ENCODE results near the gene UBN2. TPM values are rescaled to one million over a fixed set of nuclear protein-coding genes. Genes with fewer than 3 reads are reported as not detected.

The UBN2 gene
- total and polyA plus RNA-seq, 4 donors, result 12.7 to 22.2 (median 14.6) TPM

DNA sequence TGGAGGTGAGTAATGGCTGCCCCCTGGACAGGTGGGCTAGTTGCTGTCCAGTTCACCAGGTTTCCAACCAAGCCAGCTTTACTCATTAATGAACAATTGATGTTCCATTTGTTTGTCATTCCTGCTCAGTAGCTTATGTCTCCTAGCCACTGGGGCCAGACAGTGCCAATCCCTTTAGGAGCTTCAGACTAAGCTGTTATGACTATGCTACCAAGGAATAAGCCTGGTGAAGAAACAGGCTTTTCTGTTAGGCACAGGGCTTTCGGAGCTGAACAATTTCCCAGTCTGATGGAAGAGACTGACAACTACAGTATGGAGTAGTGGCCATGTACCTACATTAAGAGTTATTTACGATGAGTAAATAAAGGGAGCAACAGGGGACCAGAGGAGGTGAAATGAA lies 108.0 kb downstream of the UBN2 start:
- Histone ChIP-seq H3K27me3 (ENCODE audit: control insufficient read depth, insufficient read depth, low read length) (no peaks in the 10 kb centered on the region), H3K9me3 (ENCODE audit: control insufficient read depth, insufficient read depth, low read length) (no peaks in the 10 kb centered on the region), H3K4me3 (ENCODE audit: low read depth, low read length) (no peak overlapping the region), H3K36me3 (ENCODE audit: control insufficient read depth, insufficient read depth, low read length) (no peaks in the 10 kb centered on the region), H3K27ac (ENCODE audit: low read depth, low read length) (no peak overlapping the region), H3K4me1 (ENCODE audit: control insufficient read depth, insufficient read depth, low read length) (peaks cover 10% of the 10 kb centered on the region)
- WGBS (ENCODE audit: insufficient coverage), result 100% methylated on average over 2 of the region's 2 CpGs
- DNase-seq (ENCODE audit: low read depth in 4 of 6, low spot score in 6 of 6), result no peak

DNA sequence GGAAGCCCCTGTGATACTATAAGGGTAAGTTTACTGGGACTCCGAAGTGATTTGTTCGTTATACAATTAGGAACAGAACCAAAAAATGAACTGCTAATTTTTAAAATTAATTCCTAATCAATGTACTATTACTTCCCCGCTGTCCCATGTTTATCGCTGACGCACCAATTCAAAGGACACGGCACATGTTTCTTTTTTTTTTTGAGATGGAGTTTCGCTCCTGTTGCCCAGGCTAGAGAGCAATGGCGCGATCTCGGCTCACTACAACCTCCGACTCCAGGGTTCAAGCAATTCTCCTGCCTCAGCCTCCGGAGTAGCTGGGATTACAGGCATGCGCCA lies 108.6 kb downstream of the UBN2 start:
- 88% methylated on average over 6 of the region's 13 CpGs for WGBS (ENCODE audit: insufficient coverage)
- H3K9me3 ChIP-seq (ENCODE audit: control insufficient read depth, insufficient read depth, low read length), result no peaks in the 10 kb centered on the region
- DNase-seq (ENCODE audit: low read depth in 4 of 6, low spot score in 6 of 6), result peak in 1 of 6 donors; percentile 7
- H3K4me1 ChIP-seq (ENCODE audit: control insufficient read depth, insufficient read depth, low read length), result peaks cover 10% of the 10 kb centered on the region
- peak overlapping the region; percentile 100 for H3K27ac ChIP-seq (ENCODE audit: low read depth, low read length)
- peak overlapping the region; percentile 99 for H3K4me3 ChIP-seq (ENCODE audit: low read depth, low read length)
- no peaks in the 10 kb centered on the region for H3K36me3 ChIP-seq (ENCODE audit: control insufficient read depth, insufficient read depth, low read length)
- H3K27me3 ChIP-seq (ENCODE audit: control insufficient read depth, insufficient read depth, low read length), result no peaks in the 10 kb centered on the region

DNA sequence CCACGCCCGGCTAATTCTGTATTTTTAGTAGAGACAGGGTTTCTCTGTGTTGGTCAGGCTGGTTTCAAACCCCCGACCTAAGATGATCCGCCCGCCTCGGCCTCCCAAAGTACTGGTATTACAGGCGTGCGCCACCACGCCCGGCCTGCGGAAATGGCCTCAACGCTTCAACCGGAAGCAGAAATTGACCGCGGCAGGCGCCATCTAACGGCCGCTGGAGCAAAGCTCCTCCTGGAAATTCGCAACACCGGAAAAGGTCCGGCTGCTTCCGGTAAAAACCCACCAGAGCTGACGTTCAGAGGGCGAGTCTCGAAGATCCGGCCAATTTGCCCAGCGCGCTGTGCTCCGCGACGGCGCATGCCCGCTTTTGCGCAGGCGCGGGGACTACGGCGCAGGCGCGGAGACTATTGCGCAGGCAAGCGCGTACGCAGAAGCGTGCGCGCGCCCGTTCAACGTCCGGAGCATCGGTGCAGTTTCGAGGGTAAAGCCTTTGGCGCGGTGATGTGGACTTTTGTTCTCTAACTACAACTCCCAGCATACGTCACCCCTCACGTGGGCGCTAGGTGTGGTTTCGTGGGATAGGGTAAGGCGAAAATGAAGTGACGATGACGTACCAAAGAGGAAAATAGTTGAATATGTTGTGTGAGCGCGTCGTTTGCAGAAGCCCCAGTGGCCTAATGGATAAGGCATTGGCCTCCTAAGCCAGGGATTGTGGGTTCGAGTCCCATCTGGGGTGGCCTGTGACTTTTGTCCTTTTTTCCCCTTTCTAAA lies 109.2 kb downstream of the UBN2 start:
- no peaks in the 10 kb centered on the region for H3K36me3 ChIP-seq (ENCODE audit: control insufficient read depth, insufficient read depth, low read length)
- H3K9me3 ChIP-seq (ENCODE audit: control insufficient read depth, insufficient read depth, low read length), result no peaks in the 10 kb centered on the region
- H3K27me3 ChIP-seq (ENCODE audit: control insufficient read depth, insufficient read depth, low read length), result no peaks in the 10 kb centered on the region
- peak overlapping the region; percentile 99 for H3K4me3 ChIP-seq (ENCODE audit: low read depth, low read length)
- peak overlapping the region; percentile 100 for H3K27ac ChIP-seq (ENCODE audit: low read depth, low read length)
- 2% methylated on average over 55 of the region's 66 CpGs for WGBS (ENCODE audit: insufficient coverage)
- H3K4me1 ChIP-seq (ENCODE audit: control insufficient read depth, insufficient read depth, low read length), result peaks cover 10% of the 10 kb centered on the region
- DNase-seq (ENCODE audit: low read depth in 4 of 6, low spot score in 6 of 6), result peak; percentile 99 to 100 (median 100)

DNA sequence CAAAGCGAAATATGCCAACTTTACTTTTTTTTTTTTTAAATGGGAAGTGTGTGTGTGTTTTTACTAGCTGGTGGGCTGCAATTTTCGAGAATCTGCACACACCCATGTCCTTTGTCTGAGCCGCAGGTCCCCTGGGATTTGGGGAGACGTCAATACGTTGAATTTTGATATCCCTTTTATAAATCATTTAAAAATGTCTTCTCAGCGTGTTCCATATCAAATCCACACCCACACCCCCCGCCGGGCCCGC lies 109.7 kb downstream of the UBN2 start:
- peak overlapping the region; percentile 100 for H3K27ac ChIP-seq (ENCODE audit: low read depth, low read length)
- peak overlapping the region; percentile 99 for H3K4me3 ChIP-seq (ENCODE audit: low read depth, low read length)
- DNase-seq (ENCODE audit: low read depth in 4 of 6, low spot score in 6 of 6), result no peak
- peaks cover 3% of the 10 kb centered on the region for H3K36me3 ChIP-seq (ENCODE audit: control insufficient read depth, insufficient read depth, low read length)
- peaks cover 10% of the 10 kb centered on the region for H3K4me1 ChIP-seq (ENCODE audit: control insufficient read depth, insufficient read depth, low read length)
- H3K27me3 ChIP-seq (ENCODE audit: control insufficient read depth, insufficient read depth, low read length), result no peaks in the 10 kb centered on the region
- WGBS (ENCODE audit: insufficient coverage), result 0% methylated on average over 1 of the region's 9 CpGs
- no peaks in the 10 kb centered on the region for H3K9me3 ChIP-seq (ENCODE audit: control insufficient read depth, insufficient read depth, low read length)

DNA sequence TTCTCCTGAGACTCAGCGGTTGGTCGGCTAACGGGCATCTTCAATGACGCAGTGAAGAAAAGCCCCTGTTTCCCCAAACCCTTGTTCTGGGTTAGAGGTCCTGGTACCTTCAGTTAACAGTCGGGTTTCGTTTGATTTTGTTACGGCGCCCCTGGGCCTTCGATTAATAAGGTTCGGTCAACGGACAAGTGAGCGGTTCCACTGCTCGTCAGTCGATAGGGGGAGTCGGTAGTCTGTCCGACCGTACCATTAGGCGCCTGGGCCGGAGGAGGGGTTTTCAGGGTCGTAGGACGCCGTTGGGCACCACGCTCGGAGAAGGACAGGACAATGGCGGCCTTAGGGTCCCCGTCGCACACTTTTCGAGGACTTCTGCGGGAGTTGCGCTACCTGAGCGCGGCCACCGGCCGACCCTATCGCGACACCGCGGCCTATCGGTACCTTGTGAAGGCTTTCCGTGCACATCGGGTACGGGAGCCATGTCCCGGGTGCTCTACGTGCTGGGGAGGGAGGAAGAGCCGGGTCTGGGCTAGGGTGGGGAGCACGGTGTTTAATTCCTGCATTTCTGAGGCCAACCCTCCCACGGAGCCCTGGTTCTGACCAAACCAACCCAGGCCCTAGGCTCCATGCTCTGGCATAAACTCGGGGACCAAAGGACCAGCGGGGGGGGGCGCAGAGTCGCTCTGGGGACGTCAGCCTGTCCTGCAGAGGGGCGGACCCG lies 110.2 kb downstream of the UBN2 start, which contains the start of gene FMC1:
Gene FMC1 (plus strand): TSS at position 280 of the 718 bp plus-strand sequence. CDS start 48 bp downstream, at position 328.
- H3K9me3 ChIP-seq (ENCODE audit: control insufficient read depth, insufficient read depth, low read length), result no peaks in the 10 kb centered on the region
- peaks cover 6% of the 10 kb centered on the region for H3K36me3 ChIP-seq (ENCODE audit: control insufficient read depth, insufficient read depth, low read length)
- WGBS (ENCODE audit: insufficient coverage), result under 1% methylated on average over 52 of the region's 54 CpGs
- peak within 1 kb of the TSS; percentile 100 for H3K27ac ChIP-seq (ENCODE audit: low read depth, low read length)
- H3K4me3 ChIP-seq (ENCODE audit: low read depth, low read length), result peak within 1 kb of the TSS; percentile 99
- H3K4me1 ChIP-seq (ENCODE audit: control insufficient read depth, insufficient read depth, low read length), result peaks cover 10% of the 10 kb centered on the region
- no peaks in the 10 kb centered on the region for H3K27me3 ChIP-seq (ENCODE audit: control insufficient read depth, insufficient read depth, low read length)
- peak; percentile 86 to 98 (median 88) for DNase-seq (ENCODE audit: low read depth in 4 of 6, low spot score in 6 of 6)

DNA sequence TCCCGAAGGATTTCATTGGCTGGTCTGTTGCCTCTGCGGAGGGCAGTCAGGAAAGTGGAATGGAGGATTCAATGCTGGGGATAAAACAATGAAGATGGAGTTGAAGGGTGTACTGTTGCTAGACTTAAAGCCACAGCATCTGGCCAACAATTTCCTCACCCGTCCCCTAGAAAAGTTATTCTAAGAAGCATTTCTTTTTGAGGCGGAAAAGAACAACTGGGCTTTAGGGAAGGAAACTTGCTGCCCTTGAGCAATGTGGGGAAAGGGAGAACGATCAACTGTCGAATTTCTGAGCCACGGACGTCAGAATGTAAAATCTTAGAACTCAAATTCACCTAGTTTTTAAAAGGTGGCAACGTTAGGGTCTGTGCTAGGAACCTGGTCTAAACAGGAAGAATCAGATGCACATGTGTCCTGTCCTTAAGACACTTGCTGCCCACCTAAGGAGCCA lies 110.8 kb downstream of the UBN2 start:
- Histone ChIP-seq H3K27ac (ENCODE audit: low read depth, low read length) (peak overlapping the region; percentile 100), H3K36me3 (ENCODE audit: control insufficient read depth, insufficient read depth, low read length) (peaks cover 6% of the 10 kb centered on the region), H3K4me3 (ENCODE audit: low read depth, low read length) (peak overlapping the region; percentile 99), H3K4me1 (ENCODE audit: control insufficient read depth, insufficient read depth, low read length) (peaks cover 10% of the 10 kb centered on the region), H3K27me3 (ENCODE audit: control insufficient read depth, insufficient read depth, low read length) (no peaks in the 10 kb centered on the region), H3K9me3 (ENCODE audit: control insufficient read depth, insufficient read depth, low read length) (no peaks in the 10 kb centered on the region)
- no peak for DNase-seq (ENCODE audit: low read depth in 4 of 6, low spot score in 6 of 6)
- WGBS (ENCODE audit: insufficient coverage), result 0% methylated on average over 6 of the region's 9 CpGs

DNA sequence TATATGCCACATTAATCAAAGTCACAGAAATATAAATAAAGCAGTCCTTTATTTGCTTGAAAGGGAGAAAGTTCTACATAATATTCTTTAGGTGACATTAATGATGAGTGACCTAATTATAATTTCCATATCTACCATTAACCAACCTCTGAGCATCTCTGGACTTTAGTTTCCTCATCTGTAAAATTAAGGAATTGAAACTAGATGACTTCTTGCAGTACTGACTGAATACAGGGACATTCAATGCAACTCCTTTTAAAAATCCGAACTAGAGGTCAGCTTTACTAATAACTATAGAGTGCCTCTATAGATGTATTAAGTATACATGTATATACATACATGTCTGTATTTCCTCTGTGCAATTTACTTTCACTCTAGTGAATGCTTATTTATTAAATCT lies 114.0 kb downstream of the UBN2 start:
- no peaks in the 10 kb centered on the region for H3K27me3 ChIP-seq (ENCODE audit: control insufficient read depth, insufficient read depth, low read length)
- H3K36me3 ChIP-seq (ENCODE audit: control insufficient read depth, insufficient read depth, low read length), result peaks cover 17% of the 10 kb centered on the region
- peaks cover 5% of the 10 kb centered on the region for H3K4me1 ChIP-seq (ENCODE audit: control insufficient read depth, insufficient read depth, low read length)
- no peak overlapping the region for H3K27ac ChIP-seq (ENCODE audit: low read depth, low read length)
- no peak for DNase-seq (ENCODE audit: low read depth in 4 of 6, low spot score in 6 of 6)
- H3K9me3 ChIP-seq (ENCODE audit: control insufficient read depth, insufficient read depth, low read length), result no peaks in the 10 kb centered on the region
- H3K4me3 ChIP-seq (ENCODE audit: low read depth, low read length), result no peak overlapping the region
- WGBS (ENCODE audit: insufficient coverage), result no CpG with 5 or more reads among the region's 1 CpG

DNA sequence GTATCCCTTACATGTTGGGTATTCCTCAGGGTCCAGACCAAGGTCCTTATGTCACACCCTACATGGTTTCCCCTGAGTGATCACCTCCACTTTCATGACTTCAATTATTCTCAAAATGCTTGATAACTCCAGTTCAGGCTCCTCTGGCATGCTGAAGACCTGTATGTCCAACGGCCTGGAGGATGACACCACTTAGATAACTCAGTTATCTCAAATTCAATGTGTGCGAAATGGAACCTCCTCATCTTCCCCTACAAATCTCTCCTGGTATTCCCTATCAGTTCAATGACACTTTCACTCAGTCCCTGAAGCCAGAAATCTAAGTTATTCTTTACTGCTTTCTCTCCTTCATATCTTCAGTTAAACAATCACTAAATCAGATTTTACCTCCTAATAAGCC lies 120.0 kb downstream of the UBN2 start:
- Histone ChIP-seq H3K27ac (ENCODE audit: low read depth, low read length) (no peak overlapping the region), H3K27me3 (ENCODE audit: control insufficient read depth, insufficient read depth, low read length) (no peaks in the 10 kb centered on the region), H3K36me3 (ENCODE audit: control insufficient read depth, insufficient read depth, low read length) (peaks cover 20% of the 10 kb centered on the region), H3K4me3 (ENCODE audit: low read depth, low read length) (no peak overlapping the region), H3K9me3 (ENCODE audit: control insufficient read depth, insufficient read depth, low read length) (no peaks in the 10 kb centered on the region), H3K4me1 (ENCODE audit: control insufficient read depth, insufficient read depth, low read length) (no peaks in the 10 kb centered on the region)
- WGBS (ENCODE audit: insufficient coverage), result 86% methylated on average over 2 of the region's 2 CpGs
- DNase-seq (ENCODE audit: low read depth in 4 of 6, low spot score in 6 of 6), result no peak

DNA sequence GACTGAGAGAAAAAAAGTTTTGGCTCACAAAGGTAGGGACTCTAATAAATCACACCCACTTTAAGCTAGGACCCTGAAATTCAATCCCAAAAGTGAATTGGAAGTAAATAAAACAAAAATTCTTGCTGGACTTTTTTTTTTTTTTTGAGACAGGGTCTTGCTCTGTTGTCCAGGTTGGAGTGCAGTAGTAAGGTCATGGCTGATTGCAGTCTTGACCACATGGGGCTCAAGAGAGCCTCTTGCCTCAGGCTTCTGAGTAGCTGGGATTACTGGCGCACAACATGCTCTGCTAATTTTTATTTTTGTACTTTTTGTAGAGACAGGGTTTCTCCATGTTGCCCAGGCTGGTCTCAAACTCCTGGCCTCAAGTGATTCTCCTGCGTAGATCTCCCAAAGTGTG lies 123.7 kb downstream of the UBN2 start:
- no peaks in the 10 kb centered on the region for H3K27me3 ChIP-seq (ENCODE audit: control insufficient read depth, insufficient read depth, low read length)
- no peak for DNase-seq (ENCODE audit: low read depth in 4 of 6, low spot score in 6 of 6)
- peaks cover 13% of the 10 kb centered on the region for H3K36me3 ChIP-seq (ENCODE audit: control insufficient read depth, insufficient read depth, low read length)
- 100% methylated on average over 1 of the region's 2 CpGs for WGBS (ENCODE audit: insufficient coverage)
- no peak overlapping the region for H3K27ac ChIP-seq (ENCODE audit: low read depth, low read length)
- H3K4me3 ChIP-seq (ENCODE audit: low read depth, low read length), result no peak overlapping the region
- no peaks in the 10 kb centered on the region for H3K9me3 ChIP-seq (ENCODE audit: control insufficient read depth, insufficient read depth, low read length)
- peaks cover 10% of the 10 kb centered on the region for H3K4me1 ChIP-seq (ENCODE audit: control insufficient read depth, insufficient read depth, low read length)

DNA sequence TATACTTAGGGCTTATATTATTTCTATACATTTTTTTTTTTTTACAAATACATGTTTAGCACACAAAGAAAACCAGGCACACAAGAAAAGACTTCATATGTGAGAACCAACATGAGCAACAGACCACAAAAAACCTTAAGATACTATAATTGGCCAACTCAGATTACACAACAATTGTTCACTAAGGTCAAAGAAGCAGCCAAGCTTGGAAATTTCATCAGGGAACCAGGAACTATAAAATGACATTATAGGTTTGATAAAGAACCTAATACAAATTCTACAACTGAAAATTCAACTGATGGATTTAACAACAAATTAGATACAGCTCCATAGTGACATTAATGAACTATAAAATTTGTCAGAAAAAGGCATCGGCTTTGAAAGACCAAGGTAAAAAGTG lies 124.3 kb downstream of the UBN2 start:
- Histone ChIP-seq H3K27me3 (ENCODE audit: control insufficient read depth, insufficient read depth, low read length) (no peaks in the 10 kb centered on the region), H3K4me3 (ENCODE audit: low read depth, low read length) (no peak overlapping the region), H3K27ac (ENCODE audit: low read depth, low read length) (no peak overlapping the region), H3K4me1 (ENCODE audit: control insufficient read depth, insufficient read depth, low read length) (peaks cover 10% of the 10 kb centered on the region), H3K9me3 (ENCODE audit: control insufficient read depth, insufficient read depth, low read length) (no peaks in the 10 kb centered on the region), H3K36me3 (ENCODE audit: control insufficient read depth, insufficient read depth, low read length) (peaks cover 10% of the 10 kb centered on the region)
- DNase-seq (ENCODE audit: low read depth in 4 of 6, low spot score in 6 of 6), result no peak
- 100% methylated on average over 1 of the region's 1 CpG for WGBS (ENCODE audit: insufficient coverage)

Data from spinal cord (tissue), 10 donors.